Fibroblast of skin of left quadriceps (primary cell): ENCODE data around the gene ADGRV1.
"Not testable (repeated sequence)": the region's sequence is repeated elsewhere in the genome, so short reads cannot be mapped to it uniquely, and the experiment has no call there.

Experiments used
- DNase-seq, 2 experiments: peaks; one replicate each; pipeline ENCODE4 v3.0.0-alpha.2; 2013; ENCODE audit warnings: low read depth in 2 of 2

Gene ADGRV1

DNA sequence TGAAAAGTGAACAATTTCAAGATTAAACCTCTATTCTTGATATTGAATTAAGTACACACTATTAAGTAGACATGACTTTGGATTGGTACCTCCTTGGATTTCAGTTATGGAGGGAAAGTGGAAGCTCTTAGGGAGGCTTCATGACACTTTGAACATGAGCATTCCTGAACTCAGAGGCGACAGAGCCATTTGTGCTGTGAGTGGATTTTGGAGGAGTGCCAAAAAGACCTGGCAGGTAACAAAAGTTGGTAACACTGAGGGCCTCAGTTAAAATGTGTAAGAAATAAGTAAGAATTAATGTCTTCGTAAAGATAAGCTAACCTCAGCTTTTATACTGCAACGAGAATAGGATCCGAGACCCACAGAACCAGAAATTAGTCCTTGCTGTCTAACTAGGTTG lies 467.9 kb downstream of the ADGRV1 start:
- no peak for DNase-seq

DNA sequence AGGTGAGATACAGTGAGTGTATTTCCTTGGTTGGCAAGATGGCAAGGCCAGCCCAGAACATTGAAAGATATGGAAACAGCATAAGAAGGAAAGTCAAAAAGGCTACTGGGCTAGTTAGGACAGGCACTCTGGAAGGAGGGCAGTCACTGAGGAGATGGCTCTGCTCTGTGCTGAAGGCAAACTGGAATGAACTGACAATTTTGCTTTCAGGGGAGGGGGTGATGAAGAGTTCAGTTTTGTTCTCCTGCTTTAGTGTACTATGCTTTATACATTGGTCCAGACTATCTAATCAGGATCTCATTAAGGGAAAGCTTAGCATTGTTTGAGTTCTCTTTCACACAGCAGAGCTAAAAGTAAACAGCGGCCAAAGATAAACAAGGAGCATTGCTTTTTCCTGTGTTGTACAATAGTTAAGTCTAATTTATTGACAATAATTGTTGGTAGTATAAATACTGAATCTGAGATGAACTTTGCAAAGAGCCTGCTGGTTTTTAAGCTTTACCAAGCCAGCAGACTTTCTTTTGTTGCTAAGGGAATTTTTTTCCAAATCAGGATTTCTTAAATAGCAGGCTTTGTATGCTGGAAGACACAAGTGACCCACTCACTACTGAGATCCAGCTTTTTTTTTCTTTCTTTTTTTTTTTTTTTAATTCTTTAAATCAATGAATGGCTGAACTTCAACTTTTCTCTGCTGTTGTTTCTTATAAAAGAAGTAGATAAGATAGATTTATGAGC lies 469.0 kb downstream of the ADGRV1 start:
- no peak for DNase-seq

DNA sequence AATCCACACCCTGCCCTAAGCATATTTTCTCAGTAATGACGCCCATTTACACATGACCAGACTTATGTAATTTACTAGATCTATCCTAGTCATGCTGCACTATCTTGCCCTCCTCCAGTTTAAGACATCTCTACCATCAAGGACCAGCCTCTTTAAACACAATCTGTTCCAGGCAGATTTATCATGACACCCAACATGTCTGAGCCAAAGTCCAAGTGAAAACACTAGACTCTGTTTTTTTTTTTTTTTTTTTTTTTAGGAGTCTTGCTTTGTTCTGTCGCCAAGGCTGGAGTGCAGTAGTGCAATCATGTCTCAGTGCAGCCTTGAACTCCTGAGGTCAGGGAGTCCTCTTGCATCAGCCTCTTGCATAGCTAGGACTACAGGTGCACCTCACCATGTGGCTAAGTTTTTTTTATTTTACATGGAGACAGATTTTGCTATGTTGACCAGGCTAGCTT lies 469.9 kb downstream of the ADGRV1 start:
- no peak for DNase-seq

DNA sequence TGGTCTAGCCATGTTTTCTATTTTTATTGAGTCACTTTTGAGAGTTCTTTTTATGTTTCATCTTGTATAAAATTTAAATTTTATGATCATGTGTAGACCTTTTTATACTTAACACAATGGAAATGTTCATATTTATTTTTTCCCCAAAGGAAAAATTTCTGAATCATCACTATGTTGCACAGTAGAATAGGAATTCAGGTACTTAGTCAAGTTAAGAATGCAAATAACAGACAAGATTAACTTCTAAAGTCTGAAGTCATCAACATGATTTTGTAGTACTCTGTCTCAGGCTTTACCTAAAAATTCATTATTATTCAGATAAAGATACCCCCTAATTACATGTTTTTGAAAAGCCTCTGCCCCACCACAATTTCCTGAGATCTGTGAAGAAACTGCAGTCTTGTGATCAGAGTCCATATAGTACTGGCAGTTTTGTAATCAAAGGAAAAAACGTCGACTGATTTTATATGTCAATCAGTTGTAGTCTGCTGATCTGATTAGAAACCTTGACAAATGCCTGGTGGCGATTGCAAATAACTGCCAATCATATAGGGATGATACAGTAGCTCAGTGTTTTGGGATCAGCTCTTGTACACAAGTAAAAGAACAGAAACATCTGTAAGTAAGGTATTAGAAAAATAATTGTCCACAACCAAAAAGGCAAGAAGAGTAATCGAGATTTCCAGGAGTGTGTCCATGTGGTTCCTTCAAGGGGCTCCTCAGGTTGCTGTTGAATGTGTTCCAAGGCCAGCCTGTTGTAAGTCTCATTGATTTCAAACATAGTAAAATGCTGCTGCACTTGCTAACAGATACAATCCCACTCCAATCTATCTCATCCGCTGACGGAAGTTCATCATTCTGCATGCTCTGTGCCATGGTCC lies 472.2 kb downstream of the ADGRV1 start:
- no peak for DNase-seq

DNA sequence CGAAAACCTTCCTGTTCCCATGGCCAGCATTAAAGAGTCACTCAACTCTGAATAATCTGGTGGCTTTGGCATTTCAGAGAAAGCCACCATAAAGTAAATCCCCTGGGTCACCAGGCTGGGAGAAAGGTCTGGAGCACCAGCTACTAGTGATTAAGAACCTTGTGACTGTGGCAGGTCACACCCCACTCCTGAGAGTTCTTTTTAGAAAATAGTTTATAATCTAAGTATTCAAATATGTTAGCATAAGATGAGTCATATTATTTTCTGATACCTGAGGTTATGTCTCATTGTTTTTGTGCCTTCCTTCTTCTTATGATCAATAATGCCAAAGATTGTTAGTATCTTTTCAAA lies 472.8 kb downstream of the ADGRV1 start:
- DNase-seq = no peak

DNA sequence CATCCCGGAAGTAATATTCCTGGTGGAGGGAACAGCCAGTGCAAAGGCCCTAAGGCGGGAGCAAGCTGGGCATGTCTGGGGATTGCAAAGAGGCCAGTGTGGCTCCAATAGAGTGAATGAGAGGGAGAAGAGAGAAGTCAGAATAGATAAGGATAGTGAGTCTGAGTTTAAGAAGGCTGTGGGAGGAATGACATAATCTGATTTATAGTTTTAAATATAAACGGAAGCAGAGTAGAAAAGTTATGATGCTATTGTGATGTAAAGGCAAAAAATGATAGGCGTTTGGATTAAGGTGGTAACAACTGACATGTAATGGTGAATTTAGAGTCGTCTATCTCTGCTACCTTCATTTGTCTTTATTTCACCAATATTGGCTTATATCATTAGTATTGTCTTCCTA lies 473.5 kb downstream of the ADGRV1 start:
- DNase-seq = no peak

DNA sequence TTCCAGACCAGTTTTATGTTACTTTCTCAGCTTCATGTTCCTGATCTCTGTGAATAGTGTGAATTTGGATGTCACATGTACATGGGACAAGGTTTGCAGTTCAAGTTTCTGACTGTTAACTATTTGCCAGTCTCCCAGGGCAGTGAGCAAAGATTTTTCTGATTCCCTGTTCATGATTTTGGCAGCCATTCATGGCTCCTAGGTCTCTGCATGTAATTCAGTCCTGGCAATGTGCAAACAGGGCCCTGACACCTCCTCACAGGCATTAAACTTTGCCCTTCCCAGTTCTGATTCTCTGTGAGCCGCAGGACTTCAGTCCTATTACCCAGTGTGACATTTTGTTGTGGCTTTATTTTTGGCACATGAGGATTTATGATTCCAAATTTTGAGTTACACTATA lies 474.8 kb downstream of the ADGRV1 start:
- no peak for DNase-seq

DNA sequence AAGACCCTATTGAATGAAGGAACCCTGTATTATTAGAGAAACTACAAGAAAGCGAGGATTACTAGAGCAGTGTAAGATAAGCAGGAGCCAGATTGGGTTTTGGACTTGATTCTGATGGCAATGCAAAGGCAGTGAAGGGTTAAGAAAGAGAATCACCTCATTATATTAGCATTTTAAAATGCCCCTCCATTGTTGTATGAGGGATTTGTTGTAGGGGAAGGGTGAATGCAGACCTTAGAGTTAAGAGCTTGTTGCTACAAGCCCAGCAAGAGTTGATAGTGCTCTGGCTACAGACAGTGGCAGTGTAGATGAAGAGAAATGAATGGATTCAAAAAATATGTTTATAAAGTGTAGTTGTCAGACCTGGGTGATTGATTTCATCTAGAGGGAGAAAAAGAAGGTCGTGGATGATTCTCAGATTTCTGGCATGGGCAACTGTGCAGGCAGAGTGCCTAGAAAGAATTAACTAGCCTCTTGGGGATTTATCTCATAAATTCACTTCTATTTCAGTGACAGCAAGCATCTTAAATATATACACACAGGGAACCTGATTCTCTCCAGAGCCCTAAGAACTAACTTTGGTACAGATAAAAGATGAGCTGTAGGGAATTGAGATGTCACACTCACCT lies 479.7 kb downstream of the ADGRV1 start:
- DNase-seq = peak; percentile 60 to 61

DNA sequence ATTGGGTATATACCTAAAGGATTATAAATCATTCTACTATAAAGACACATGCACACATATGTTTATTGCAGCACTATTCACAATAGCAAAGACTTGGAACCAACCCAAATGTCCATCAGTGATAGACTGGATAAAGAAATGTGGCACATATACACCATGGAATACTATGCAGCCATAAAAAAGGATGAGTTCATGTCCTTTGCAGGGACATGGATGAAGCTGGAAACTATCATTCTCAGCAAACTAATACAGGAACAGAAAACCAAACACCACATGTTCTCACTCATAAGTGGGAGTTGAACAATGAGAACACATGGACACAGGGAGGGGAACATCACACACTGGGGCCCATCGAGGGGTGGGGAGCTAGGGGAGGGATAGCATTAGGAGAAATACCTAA lies 482.5 kb downstream of the ADGRV1 start:
- not testable (repeated sequence) for DNase-seq

DNA sequence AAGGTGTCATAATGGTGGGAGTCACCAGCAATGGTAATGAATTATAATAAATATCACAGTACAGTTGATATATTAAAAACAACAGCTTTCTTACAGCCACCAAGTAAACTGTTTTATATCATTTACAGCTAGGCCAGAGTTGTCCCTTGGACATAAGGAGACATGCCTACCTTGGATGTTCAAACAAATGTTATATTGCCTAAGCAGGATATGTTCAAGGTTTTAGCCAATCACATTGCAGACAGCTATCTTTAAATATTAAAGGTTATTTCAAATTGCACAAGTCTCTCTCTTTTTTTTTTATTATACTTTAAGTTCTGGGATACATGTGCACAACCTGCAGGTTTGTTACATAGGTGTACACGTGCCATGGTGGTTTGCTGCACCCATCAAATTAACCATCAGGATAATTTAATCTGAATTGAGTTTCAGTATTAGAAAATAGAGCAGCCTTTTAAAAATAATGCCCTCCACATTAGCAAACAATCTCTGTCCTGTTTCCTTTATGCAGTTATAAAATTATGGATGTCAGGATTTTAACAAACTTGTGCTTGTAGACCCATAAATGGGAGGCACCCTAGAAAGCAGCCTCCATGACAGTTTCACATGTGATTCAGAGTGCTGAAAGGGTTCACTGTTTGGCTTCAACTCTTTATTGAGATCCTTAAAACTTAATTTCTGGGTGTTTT lies 483.8 kb downstream of the ADGRV1 start:
- DNase-seq = no peak

DNA sequence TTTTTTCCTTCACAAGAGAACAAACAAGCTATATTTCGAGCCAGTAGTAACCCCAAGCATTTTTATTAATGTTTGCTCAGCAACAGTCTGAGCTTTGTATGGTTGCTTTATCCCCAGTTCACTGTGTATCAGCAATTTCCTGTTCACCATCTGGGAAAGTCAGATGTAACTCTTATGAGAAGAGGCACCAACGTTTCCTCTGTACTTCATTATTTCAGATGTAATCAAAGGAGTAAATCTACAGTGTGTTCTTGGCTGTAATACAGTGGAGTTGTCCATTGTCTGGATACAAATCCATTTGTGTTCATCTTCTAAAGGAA lies 484.3 kb downstream of the ADGRV1 start:
- no peak for DNase-seq

DNA sequence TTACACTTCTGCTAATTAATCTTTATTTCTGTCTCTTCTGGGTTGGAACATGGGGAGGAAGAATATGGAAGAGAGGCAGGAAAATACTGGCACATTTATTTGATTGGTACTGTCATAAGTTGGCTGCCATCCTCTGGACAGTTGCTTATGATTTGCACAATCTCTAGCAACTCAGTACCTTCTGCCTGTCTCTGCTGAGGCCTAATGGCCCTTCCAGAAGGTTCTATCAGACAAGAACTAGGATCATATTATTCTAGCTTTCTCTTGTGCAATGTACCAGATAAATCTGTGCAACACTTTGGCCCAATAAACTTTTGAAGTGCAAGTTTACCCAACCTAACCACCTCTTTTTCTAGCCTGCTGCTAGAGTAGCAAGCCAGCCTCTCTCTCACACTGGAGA lies 489.5 kb downstream of the ADGRV1 start:
- no peak for DNase-seq

DNA sequence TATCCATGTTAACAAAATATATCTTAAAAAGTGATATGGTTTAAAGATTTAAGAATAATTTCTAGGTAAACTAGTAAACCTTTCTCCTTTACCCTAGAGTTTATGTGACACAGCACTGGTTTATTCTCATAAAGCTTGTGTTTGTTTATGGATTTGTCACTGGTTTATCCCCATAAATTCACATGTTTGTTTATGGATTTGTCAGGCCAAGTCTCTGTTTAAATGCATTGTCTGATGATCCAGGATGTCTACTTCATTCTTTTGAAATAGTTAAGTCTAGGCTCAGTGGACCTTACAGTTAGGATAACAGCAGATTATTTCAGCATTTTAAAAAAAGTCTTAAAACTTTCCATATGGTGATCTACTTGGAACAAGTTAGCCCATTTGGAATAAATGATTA lies 490.5 kb downstream of the ADGRV1 start:
- DNase-seq = no peak

DNA sequence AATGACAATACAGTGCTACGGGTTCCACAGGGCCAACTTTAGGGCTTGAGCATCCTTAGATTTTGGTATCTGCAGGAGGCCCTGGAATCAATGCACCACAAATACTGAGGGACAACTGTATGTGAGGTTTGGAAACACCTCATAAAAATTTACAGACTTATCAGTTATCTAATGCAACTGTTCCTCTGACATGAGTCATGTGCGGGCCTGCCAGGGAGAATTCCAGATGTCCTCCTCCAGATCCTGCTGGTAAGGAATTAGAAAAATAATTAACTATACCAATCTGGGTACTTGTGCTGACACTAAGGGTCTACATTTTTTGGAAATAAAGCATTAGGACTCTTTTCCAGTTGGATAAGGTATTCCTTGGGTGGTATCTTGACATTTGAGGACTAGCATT lies 491.2 kb downstream of the ADGRV1 start:
- no peak for DNase-seq

DNA sequence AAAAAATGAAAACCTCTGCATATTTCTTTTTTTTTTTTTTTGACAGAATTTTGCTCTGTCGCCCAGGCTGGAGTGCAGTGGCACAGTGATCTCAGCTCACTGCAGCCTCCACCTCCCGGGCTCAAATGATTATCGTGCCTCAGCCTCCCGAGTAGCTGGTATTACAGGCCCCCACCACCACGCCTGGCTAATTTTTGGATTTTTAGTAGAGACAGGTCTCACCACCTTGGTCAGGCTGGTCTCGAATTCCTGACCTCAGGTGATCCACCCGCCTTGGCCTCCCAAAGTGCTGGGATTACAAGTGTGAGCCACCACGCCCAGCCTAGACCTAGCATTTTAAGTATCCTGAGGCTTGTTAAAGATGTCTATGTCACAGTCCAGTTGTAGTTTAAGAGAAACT lies 493.8 kb downstream of the ADGRV1 start:
- DNase-seq = not testable (repeated sequence)

DNA sequence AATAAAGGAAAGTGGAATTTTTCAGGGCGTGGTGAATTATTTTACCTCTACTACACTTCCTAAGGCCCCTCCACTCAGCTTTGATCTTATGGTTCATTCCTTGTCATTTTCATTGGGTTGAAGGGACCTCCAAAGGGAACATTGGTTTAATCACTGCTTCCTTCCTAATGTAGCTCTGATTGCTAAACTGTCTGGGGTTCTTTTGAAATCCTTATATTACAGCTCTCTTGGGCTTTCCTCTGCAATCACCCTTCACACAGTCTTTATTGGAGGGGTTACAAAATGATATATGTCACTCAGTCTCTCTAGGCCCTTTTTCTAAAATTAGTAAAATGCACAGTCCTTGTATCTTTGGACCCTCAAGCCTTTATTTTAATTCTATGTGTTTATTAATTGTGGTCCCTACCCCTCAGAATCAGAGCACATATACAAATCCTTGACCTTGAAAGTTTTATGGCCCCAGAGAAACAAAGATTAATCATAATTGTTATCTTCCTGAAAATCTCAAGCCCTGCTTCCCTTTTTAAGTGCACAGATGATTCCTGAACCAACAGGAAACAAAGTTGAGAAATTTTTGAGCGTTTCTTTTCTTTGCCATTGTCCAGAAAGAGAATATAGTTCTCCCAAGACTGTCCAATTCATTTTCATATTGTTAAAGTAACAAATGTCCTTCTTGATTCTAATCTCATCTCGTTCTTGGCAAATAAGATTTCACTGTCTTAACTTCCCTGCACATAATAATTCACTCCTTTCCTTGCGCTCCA lies 494.6 kb downstream of the ADGRV1 start:
- DNase-seq = no peak

DNA sequence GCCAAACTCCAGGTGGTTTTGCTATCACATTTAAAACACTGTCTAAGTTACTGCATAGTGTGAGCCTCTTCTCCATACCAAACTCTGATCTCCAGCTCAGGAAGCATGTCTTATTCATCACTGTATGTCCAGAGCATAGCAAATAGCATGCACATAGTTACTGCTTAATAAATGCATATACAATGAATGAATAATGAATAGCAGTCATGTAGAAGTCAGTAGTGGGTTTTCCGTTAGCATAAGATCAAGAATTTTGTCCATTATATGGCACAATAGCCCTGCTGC lies 495.1 kb downstream of the ADGRV1 start:
- DNase-seq = no peak

DNA sequence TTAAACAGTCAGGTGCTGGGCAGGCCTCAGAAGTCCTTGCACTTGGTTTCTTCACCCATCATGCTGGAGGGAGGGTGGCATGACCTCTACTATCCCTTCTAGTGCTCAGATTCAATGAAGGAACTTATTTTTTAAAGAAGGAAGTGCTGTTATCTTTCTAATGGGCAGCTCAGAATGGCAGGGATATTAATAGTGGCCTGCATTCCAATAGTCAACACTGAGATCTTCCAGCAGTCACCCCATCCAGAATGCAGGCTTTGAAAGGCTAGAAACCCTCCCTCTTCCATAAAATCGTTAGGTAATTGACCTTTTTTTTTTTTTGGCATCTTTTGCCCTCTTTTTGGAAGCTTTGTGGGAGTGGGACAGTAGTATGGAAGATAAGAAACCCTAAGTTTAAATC lies 499.6 kb downstream of the ADGRV1 start:
- no peak for DNase-seq

DNA sequence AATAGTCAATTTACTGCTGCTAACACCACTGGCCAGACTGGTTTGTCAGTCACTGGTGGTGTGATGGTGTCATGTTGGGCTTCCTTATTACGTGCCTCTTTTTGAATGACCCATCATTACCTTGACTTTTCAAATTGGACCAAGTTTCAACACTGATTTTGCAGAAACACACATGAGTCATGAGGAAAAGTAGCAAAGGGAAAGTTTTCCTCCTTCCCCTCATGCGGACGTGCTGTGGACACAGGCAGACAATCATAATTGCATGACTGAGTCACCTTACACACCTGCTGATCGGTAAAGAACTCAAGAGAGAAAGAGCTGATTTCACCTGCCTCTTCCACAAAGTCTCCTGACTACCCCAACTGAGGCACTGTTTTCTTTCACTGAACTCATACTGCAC lies 500.0 kb downstream of the ADGRV1 start:
- DNase-seq = no peak

DNA sequence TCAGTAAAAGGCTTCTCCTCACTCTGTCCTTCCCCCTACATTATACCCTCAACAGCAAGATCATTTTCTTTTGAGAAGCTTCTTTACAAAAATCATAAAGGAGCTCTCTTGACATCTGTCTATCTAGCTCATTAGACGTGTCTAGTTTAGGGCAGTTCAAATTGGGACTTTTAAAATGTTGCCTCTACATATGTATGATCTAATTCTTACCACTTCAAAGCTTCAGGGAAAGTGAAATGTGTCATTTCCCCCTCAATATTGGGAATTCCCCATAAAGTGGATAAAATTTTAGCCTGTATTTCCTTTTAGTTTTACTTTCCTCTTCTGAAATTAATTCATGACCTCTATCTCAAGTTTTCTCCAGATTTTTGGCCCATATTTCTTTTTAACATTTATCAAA lies 500.8 kb downstream of the ADGRV1 start:
- DNase-seq = no peak

DNA sequence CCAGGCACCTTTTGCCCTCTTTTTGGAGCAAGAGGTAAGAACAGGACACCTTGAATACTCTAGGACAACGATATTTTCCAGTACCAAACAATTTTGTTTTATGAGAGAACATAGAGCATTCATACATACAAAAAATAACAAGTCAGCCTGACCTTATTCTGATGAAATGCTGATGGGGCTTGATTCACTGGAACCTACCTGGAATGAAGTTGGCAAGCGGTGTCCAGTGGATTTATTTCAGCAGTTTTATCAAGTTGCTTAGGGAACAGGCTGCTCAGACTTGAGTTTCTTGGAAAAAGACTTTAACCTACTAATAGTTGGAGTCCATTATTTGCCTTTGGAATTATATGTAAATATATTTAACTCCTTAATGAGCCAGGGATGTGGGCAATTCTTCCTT lies 502.5 kb downstream of the ADGRV1 start:
- no peak for DNase-seq
